GM18517 (cell line): ENCODE results near the gene ATG4D.
"Not testable (repeated sequence)": the region's sequence is repeated elsewhere in the genome, so short reads cannot be mapped to it uniquely, and the experiment has no call there.

ENCODE experiments used
- ATAC-seq: cut with Tn5 transposase; IDR thresholded peaks from one replicate; pipeline ENCODE4 v1.9.1; 2021; ENCODE audit warnings: mild to moderate bottlenecking, moderate library complexity; ENCODE audit not compliant: unreplicated experiment

ATG4D gene

GRCh38 chr19:10518444-10519361 lies 25.0 kb upstream of the ATG4D start:
- no peak for ATAC-seq

- no peak for ATAC-seq
These were observed 24.3 kb upstream of the ATG4D start for GRCh38 chr19:10519421-10519820.

GRCh38 chr19:10520652-10521318 lies 22.9 kb upstream of the ATG4D start:
- ATAC-seq, result no peak

- no peak for ATAC-seq
These were observed 22.1 kb upstream of the ATG4D start for GRCh38 chr19:10521461-10522171.

GRCh38 chr19:10523135-10523636 lies 20.5 kb upstream of the ATG4D start:
- ATAC-seq, result no peak

- no peak for ATAC-seq
These were observed 18.1 kb upstream of the ATG4D start for GRCh38 chr19:10525636-10526035.

GRCh38 chr19:10526887-10527286 lies 16.8 kb upstream of the ATG4D start:
- ATAC-seq, result not testable (repeated sequence)

- ATAC-seq, result no peak
These were observed 11.2 kb upstream of the ATG4D start for GRCh38 chr19:10532457-10532856.

- ATAC-seq, result no peak
These were observed 9.9 kb upstream of the ATG4D start for GRCh38 chr19:10533646-10534386.

GRCh38 chr19:10535613-10536012 lies 8.1 kb upstream of the ATG4D start:
- ATAC-seq, result no peak

- no peak for ATAC-seq
These were observed 6.0 kb upstream of the ATG4D start for GRCh38 chr19:10537668-10538067.

GRCh38 chr19:10538204-10538983 lies 5.3 kb upstream of the ATG4D start:
- no peak for ATAC-seq

DNA sequence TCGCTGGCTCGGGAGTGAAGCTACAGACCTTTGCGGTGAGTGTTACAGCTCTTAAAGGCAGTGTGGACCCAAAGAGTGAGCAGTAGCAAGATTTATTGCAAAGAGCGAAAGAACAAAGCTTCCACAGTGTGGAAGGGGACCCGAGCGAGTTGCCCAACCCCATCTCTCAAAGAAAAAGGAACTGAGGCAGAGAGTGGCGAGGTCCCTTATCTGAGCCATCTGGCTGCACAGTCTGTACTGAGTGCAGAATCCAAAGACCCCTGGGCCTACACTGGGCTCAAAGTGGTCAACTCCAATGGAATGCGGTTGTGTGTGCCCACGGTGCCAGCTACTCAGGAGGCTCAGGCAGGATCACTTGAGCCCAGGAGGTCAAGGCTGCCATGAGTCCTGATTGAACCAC lies 4.7 kb upstream of the ATG4D start:
- not testable (repeated sequence) for ATAC-seq

DNA sequence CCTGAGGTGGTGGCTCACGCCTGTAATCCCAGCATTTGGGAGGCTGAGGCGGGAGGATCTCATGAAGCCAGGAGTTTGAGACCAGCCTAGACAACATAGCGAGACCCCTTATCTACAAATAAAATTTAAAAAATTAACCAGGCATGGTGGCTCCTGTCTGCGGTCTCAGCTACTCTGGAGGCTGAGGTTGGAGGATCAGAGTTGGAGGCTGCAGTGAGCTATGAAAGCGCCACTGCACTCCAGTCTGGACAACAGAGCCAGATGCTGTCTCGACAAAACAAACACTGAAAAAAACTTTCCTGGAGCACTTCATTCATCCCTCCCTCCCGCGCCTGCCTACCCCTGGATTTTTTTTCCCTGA lies 665 bp upstream of the ATG4D start:
- no peak for ATAC-seq

GRCh38 chr19:10544242-10544752 lies 593 bp downstream of the ATG4D start:
- no peak for ATAC-seq

- no peak for ATAC-seq
These were observed 1.1 kb downstream of the ATG4D start for GRCh38 chr19:10544753-10545251.

DNA sequence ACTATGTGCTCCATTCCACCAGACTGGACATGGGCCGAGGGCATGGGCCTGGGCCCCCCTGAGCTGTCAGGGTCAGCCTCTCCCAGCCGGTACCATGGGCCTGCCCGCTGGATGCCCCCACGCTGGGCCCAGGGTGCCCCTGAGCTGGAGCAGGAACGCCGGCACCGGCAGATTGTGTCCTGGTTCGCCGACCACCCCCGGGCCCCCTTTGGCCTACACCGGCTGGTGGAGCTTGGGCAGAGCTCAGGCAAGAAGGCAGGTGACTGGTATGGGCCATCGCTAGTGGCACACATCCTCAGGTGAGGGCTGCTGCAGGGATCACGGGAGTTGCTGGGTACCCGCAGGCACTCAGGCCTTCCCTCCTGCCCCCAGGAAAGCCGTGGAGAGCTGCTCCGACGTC lies 3.1 kb downstream of the ATG4D start:
- no peak for ATAC-seq

DNA sequence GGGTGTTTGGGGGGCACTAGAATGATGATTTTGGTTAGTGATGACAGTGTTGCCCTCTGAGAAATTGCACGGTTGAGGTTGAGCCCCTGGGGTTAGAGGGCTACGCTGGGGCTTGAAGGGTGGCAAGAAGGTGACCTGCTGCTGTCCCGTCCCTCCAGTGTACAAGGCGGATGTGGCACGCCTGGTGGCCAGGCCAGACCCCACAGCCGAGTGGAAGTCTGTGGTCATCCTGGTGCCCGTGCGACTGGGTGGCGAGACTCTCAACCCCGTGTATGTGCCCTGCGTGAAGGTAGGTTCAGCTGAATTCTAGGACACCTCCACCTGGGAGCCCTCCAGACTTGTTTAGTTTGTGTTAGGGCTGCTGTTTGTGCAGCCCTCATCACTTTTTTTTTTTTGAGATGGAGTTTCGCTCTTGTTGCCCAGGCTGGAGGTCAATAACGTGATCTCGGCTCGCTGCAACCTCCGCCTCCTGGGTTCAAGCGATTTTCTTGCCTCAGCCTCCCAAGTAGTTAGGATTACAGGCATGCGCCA lies 5.1 kb downstream of the ATG4D start:
- no peak for ATAC-seq

DNA sequence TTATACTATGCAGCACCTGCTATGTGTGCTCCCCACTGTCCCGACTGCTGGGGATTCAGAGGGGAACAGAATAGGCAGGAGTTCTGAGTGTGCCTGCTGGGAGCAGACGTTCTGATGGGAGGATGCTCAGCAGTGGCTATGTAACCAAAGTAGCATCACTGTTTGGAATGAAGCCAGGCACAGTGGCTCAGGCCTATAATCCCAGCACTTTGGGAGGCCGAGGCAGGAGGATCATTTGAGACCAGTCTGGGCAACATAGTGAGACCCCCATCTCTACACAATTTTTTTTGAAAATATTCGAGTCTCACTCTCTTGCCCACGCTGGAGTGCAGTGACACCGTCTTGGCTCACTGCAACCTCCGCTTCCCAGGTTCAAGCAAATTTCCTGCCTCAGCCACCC lies 6.0 kb downstream of the ATG4D start:
- ATAC-seq, result no peak
